Glomerular endothelial cell (primary cell): ENCODE data around the gene BAZ2B. TPM values are rescaled to one million over a fixed set of nuclear protein-coding genes. Genes with fewer than 3 reads are reported as not detected.

Experiments used
- DNase-seq: peaks from one replicate; pipeline ENCODE4 v3.0.0-alpha.2; 2011; ENCODE audit warnings: low read depth, low spot score; ENCODE audit errors: extremely low read depth
- total RNA-seq: library from RNA; depleted of rRNA; stranded (reverse); fragments of >200 nt; gene quantifications from 2 replicates; pipeline ENCODE4 v1.2.3, GENCODE V29; 2015

The BAZ2B gene
- total RNA-seq, 1 donor from 2014 or later = 79.3 TPM

DNA sequence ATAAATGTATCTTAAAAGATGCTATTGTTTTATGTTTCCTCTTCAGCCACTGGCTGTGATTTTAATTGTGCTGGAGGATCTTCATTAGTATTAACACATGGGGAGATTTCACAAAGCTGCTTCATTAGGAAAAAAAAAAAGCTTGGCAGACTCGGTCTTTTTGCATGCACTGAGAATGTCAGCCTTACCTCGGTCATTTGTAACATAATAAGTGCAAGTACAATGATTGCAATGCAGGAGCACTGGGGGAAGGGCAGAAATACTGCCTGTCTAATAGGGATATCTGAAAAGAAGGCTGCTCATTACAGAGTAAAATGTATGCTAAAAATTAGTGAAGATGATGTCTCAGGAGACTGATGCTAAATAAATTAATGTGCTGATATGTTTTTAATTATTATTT, 1.3 kb upstream of the BAZ2B start:
- DNase-seq = no peak

DNA sequence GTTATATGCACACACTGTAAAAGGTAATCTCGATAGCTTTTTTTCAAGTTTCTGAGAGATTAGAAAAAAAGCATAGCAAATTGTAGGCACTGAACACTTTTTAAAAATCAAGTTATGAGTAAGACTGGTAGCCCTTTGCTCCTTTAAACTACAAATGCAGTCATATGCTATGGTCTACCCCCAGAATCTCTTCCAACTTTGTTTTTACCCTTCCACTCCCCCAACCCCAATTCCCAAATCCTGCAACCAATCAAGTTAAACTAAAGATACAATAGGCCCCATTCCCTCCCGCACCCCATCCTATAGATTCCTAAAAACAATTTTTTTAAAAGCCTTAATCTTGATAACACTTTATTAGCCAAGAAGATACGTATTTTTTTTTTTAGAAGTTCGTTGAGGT, 752 bp upstream of the BAZ2B start:
- DNase-seq = no peak

DNA sequence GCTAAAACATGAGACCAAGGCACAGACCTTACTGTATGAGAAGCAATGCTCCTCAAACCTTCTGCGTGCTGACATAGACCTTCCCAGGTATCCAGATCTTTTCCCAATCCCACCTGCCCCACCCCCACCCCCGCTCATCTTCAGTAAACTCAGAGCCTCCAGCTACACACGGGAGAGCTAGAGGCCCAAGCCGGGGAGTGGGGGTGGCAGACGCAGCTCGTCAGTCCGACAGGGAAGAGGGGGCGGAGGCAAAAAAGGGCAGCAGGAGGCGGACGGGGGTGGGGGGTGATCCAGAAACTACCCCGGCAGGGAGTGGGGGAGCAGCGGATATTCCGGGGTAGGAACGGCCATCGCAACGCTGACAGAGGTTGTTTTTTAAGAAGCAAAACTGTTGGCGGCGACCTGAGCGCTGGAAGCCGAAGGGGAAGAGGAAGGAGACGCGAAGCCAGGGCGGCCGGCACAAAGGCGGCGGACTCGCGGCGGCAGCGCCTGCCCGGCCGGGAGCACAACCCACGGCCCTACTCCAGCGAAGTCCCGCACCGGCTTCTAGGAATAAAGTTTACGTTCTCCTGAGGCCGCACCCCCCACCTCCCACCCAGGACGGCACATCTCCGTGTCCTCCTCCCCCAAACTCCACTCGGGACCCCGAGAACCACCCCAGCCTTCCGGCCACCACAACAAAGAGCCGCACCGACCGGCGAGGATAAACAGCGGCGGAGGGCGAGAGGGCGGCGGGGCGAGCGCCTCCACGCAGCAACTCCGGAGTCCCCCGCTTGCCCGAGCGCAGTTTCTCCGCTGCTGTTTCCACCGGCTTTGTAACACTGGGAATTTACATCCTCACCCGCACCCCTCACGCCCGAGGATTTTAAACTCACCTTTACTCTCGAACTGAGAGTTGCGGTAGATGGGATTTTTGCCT, 722 bp downstream of the BAZ2B start:
- DNase-seq = peak; percentile 64

DNA sequence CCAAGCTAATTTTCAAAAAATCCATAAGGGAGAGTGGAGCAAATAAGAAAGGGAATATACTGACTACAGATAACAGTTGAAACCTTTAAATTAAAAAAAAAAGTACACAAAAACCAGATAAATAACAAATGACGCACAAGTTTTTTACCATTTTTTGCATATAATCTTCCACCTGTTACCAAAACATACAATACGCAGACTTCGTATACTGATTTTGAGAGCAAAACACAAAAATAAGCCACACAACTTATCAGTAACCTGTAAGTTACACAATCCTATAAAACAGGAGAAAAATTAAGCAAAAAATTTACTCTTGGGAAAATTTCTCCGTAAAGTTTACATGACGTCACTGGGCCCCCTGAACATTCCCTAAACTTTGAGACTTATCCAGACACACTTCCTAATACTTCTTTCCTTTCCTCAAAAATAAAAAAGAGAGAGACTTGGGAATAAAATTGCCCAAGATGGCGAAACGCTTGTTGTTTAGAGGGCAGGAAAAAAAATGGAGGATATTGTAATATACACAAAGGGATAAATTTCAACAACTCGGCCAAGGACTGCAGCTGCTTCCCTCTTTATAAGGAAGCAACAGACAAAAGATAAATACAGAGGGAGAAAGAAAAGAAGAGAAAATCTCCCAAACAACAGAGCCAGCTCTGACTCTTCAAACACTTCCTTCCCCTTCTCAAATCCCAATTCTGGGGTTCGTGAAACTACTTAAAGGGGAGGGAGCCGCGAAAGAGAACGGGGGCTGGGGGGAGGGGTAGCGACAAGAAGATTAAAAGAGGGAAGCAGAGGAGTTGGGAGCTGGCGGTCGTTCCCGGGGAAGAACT, 1.6 kb downstream of the BAZ2B start:
- peak; percentile 57 for DNase-seq

DNA sequence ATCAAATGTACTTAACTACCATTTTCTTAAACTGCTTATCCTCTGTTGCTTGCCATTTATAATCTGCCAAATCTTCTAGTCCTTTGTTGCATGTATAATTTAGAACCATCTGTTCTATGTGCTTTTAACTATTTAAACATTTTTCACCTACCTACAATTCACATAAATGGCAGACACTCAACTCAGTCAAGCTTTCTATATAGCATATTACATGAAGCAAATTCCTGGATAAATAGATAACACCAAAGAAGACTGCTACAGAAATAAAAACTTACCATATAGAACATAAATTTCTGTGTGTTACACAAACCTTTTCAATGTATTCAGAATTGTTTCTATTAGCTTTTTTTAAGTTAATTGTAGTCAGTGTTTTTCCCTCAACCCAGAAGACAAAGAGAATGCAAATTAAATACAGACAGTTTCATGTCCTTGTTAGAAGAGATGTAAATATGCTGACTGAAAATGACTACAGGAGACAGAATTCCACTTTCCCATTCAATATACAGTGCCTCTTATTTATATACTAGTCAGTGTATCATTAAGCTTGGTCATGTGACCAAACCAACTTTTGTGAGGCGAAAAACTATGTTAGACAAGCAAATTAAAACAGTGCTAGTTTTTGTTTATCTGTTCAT, 2.6 kb downstream of the BAZ2B start:
- no peak for DNase-seq

DNA sequence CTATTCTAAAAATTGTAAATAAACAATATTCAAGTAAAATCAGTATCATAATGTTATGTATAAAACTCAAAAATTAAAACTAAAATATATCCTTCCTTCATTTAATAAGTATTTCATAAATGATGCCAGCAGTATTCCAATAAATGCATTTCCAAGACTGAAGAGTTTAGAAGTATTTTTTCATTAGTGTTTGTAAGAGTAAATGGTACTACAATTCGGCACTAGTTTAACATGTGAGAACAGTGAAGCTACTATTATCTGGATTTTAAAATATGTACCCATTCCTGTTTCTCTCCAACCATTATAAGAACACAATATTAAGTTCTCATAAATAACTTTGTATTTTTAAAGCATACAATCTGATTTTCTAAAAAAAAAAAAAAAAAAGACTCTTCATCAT, 3.3 kb downstream of the BAZ2B start:
- no peak for DNase-seq

DNA sequence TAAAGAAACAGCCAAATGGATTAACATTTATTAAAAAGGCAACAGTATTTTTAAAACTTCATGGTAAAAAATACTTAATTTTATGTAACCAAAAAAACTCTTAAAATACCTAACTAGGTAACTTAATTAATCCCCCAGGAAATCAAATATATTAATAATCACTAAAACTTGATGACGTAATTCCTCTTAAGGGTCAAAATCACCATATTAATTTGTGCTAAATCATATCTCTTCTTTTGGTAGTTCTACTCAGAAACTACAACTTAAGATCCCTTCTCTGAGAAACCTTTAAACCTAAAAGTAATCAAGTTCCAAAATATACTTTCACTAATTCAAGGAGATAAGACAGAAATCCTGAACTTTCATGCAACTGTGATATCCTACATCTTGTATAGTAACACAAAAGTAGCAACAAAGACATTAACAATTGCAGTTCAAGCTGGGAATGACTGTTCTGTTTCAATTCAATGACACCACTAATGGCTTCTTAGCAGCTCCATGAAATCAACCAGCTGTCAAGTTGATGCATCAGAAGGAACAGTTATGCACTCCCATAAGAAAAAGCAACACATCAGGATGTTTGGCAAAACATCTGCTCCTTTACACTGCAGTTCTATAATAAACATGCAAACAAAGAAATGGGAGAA, 4.0 kb downstream of the BAZ2B start:
- DNase-seq = no peak

DNA sequence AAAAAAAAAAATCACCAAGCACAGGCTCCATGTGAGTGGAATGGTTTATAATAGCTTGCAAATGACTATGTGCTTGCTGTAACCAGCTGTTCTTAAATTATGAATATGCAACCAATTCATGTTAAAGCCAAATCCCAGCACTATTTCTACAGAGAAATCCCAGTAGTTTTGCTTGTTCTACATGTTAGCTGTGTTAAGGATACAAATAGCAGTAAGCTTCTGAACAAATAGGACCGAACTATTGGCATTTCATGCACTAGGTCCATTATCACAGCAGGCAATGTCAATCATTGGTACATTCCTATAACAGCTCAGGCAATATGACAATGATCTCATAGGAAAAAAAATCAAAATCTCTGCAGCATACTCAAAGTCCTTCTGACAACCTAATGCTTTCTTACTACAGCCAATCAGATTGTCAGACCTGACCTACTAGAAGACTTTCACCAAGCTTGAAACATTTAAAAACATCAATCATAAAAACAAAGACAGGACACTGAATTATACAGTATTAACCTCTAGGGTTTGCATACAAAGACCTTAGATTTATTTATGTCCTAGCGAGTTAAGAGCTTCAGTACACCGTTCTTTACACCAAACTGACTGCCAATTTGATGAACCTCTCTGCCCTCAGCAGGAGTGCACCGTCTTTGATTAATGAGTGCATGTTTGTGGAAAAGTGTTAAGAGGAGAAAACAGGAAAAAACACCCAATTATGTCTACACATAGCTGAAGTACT, 6.4 kb downstream of the BAZ2B start:
- DNase-seq = no peak

DNA sequence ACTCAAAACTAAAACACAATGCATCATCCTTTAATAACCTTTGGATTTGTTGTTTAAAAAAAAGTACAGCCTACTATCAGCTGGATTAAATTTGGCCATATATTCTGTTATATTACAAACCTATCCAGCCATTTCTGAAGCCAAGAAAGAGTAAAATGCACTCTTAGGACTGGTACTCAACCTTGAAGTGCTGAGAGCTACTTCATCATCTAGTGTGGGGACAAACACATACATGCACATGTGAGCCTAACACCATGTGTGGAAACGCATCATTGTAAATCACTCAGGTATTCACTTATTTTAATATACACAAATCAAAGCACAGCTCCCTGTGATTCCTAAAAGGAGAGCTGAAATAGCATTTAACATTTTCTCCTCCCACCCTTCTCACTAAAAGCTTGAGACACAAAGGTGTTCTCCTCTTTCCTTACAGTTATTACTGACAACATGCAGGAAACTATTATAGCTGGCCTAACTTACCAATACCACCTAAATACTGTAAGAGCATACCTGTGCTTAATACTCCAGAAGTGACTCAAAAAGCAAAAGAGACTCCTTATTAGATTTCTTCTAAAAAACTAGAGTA, 7.5 kb downstream of the BAZ2B start:
- DNase-seq = no peak

DNA sequence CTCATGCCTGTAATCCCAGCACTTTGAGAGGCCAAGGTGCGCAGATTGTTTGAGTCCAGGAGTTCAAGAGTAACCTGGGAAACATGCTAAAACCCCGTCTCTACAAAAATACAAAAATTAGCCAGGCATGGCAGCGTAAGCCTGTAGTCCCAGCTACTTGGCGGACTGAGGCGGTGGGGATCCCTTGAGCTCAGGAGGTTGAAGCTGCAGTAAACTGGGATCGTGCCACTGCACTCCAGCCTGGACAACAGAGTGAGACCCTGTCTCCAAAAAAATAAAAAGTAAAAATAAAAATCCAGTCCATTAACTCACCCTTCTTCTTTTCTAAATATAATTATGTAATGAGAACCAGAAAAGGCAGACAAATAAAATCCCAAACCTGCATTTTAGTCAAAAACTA, 8.2 kb downstream of the BAZ2B start:
- DNase-seq = no peak

DNA sequence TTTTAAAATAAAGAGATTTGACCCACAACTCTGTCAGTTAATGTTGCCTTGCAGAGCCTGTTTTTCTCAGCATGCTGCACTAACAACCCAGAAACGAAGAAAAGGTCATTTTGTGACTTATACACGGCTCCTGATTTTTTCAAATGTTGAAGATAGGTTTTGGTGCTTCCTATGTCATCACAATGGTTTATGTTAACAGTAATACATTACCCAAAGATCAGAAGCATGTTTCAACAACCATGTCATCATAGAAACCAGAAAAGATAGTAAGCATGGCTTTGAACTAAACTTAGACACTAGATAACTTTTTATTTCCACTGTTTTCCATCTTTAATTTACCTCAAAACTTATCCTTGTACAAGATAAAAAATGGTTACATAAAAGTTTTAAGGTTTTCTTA, 10.1 kb downstream of the BAZ2B start:
- DNase-seq = no peak

DNA sequence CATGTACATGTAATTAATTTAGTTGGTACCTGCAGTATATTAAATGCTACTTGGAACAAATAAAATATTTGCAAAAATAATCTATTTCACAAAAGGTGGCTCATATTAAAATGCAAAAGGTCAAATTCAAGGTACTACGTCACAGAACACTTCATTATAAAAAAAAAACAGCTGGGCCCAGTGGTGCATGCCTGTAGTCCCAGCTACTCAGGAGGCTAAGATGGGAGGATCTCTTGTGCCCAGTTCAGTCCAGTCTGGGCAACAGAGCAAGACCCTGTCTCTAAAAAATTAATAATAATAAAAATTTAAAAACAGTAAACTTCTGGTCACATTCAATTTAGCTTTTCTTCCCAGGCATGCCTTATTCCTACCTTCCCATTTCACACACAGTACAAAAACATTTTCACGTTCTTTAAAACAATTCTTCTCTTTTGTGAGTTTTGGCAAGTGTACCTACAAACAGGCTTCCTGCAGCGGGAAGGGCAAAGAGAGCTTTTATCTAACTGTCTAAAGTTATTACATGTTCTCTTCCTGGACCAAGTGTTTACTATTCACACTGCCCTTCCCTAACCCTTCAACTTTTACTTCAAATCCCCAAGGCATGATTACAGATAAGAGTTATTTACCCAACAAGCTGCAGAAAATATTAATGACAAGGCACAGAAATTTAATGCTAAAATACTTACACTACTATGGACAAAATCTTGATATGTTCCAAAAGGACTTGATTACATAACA, 10.7 kb downstream of the BAZ2B start:
- no peak for DNase-seq

DNA sequence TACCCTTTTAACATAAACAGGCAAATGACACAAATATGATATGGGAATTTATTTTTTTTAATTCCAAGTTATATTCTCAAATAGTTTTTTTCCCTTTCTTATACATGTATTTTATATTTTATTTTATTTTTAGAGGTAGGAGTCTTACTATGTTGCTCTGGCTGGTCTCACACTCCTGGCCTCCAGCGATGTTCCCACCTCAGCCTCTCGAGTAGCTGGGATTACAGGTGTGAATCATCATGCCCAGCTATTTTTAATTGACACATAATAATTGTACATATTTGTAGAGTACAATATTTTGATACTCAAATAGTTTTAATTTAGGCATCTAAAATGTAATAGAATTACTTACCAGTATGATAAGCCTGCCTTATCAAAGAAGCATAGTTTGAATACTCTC, 12.2 kb downstream of the BAZ2B start:
- no peak for DNase-seq

DNA sequence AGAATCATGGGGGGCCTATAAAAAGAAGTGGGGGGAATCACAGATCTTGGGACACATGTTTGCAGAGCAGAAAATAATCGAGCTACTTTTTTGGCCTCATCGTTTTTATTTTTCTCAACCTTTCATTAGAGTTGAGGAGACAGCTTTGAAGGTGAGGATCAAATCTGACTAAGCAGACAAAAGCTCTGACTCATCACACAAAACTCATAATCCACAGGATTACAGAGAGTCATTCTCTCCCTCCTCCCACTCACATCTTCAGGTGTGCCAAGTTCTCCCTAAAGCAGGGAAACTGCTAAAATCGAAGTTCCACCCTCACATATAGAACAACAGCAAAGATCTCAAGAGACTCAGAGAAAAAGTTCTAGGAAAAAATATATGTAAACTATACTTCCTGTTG, 15.6 kb downstream of the BAZ2B start:
- DNase-seq = no peak

DNA sequence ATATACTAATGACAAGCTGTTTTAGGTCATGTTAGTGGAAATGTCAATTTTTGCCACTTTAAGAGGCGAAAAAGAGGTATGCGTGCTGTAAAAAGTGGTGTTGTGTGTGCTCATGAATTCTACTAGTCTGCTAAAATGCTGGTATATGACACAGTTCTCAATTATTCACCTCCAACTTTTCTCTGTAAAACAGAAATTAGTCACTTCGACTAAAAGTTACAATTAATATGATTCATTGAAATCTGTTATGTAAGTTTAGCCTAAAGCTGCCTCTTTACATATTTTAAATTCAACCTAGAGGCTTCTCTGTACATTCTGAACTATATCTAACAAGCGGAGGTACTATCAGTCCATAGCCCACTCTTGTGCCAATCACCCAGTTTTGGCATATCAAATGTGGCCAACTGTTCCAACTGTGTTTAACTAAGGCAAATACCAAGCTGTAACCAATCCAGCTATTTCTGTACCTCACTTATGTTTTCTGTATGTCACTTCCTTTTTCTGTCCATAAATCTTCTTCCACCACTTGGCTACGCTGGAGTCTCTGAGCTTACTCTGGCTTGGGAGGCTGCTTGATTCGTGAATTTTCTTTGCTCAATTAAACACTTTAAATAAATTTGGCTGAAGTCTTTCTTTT, 20.8 kb downstream of the BAZ2B start:
- DNase-seq = no peak

DNA sequence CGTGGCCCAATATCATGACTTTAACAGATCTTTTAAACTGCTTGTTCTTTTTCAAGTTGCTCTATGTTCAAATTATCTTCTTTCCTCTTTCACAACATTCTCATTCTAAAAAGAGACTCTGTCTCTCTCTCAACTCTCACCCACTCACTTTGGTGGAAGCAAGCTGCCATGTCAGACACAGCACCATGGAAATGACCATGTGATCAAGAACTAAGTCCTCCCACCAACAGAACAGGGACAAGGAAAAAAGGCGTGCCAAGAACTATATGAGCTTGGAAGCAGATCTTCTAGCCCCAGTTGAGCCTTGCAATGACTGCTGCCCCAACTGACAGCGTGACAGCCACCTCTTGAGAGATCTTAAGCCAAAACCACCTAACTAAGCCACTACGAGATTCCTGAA, 23.9 kb downstream of the BAZ2B start:
- DNase-seq = no peak

DNA sequence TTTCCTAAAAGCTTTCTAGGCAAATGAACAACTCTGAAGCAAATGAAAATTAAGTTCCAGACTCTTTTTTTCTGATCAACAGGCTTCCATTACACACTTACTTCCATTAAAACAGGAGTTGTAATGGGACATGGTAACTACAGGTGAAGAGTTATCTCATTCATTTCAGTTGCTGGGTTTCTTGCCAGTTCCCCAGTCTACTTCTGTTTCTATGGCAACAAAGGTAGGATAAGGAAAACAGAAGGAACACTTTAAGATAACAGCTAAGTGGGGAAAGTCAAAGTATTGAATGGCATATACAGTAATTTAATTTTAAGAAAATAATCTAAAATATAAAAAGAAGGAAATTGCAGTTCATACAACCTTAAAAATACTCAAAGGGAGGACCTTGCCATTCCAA, 25.1 kb downstream of the BAZ2B start:
- no peak for DNase-seq

DNA sequence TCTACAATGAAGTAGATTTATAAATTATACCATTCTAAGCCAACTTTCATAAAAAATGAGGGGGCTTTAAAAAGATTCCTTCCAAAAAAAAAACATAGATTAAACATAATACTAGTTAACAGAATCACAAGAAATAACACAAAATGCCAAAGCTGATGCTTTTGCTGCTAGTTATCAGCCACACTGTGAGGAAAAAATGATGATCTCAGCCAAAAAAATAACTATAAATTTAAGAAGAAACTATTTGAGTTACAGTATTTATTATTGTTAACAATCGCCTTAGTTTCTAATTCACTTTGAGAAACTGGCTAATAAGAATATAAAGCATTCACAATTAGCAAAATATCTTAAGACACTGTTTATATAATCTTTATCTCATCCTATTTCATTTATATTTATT, 27.1 kb downstream of the BAZ2B start:
- no peak for DNase-seq

DNA sequence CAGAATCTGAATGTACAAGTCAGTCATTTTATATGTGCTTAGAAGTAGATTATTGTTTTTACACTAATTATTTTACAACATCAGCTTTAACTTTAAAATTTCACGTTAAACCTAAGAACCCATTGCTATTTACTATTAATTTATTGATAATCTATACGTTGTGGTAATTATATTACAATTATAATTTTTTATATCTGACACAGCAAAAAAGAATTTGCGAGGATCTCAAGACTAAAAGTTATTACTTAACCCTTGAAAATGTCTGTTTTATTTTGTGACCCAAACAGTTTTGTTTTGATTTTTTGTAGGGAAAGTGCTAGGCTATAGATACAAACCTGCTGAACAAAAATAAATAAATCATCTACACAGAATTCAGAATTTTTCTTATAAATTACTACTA, 30.3 kb downstream of the BAZ2B start:
- DNase-seq = no peak
